ENCODE results near the gene PLXNA4.

PLXNA4 gene

DNA sequence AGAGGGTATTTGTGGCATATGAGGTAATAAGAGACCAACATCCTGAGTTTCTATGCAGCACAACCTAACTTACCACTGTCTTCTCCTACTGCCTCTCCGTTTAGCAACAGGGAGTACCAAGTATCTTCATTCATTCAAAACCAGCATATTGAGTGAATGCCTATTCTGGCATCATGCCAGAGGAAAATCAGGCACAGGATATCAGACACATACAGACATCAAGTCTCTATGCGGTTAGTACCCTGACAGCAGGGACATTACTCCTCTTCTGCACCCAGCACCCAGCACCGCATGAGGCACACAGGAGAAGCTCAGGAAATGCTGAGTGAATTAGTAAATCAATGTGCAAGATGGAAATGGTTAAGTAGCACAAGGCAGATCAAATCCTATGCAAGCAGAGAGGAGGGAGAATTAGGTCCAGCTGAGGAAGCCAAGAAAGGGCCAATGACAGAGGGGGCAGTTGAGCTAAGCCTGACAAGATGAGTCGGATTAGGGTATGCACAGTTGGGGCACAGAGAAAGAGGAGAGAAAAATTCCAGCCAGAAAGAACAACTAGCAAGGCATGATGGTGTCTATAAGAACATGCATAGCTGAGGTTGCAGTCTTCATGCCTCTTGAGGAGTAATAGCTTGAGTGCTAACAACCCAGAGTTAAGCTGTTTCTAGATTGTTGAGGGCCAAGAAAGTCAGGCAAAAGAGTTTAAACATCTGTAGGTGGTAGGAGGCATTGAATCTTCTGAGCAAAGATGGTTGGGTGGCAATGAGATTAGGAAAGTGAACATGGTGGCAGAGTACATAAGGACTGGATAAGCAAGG, 146.0 kb downstream of the PLXNA4 start:
- no peak for TF ChIP-seq TAF1 (IDR thresholded peaks at IDR 0.05; ENCODE audit: borderline replicate concordance, low read depth, low read length)
- TF ChIP-seq POLR2A (IDR thresholded peaks at IDR 0.05; ENCODE audit: low read depth, low read length) = no peak
- TF ChIP-seq POLR2AphosphoS5 (IDR thresholded peaks at IDR 0.05; ENCODE audit: low read depth, low read length) = no peak
- no peak for FAIRE-seq
- DNase-seq (ENCODE audit: insufficient read length) = no peak

DNA sequence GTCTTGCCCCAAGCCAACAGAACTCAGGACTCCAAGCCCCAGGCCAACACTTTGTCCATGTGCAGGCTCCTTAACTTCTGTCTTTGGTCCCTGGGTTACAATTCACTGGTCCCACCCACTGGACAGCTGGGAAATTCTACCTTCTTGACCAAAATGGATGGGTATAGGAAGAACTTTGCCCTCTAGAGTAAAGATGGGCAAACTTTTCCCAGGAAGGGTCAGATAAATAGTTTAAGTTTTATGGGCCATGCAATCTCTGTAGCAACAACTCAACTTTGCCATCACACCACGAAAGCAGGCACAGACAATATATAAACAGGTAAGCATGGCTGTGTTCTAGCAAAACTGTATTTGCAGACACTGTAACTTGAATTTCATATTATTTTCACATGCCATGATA, 147.1 kb downstream of the PLXNA4 start:
- TF ChIP-seq POLR2AphosphoS5 (IDR thresholded peaks at IDR 0.05; ENCODE audit: low read depth, low read length) (no peak), TAF1 (IDR thresholded peaks at IDR 0.05; ENCODE audit: borderline replicate concordance, low read depth, low read length) (no peak), POLR2A (IDR thresholded peaks at IDR 0.05; ENCODE audit: low read depth, low read length) (no peak)
- FAIRE-seq = no peak
- no peak for DNase-seq (ENCODE audit: insufficient read length)

GRCh38 chr7:132428247-132428919, 147.9 kb downstream of the PLXNA4 start:
- DNase-seq (ENCODE audit: insufficient read length) = no peak
- no peak for TF ChIP-seq POLR2AphosphoS5 (IDR thresholded peaks at IDR 0.05; ENCODE audit: low read depth, low read length)
- no peak for TF ChIP-seq TAF1 (IDR thresholded peaks at IDR 0.05; ENCODE audit: borderline replicate concordance, low read depth, low read length)
- no peak for TF ChIP-seq POLR2A (IDR thresholded peaks at IDR 0.05; ENCODE audit: low read depth, low read length)
- FAIRE-seq = no peak

- TF ChIP-seq POLR2AphosphoS5 (IDR thresholded peaks at IDR 0.05; ENCODE audit: low read depth, low read length) = no peak
- no peak for DNase-seq (ENCODE audit: insufficient read length)
- FAIRE-seq = no peak
Observed at GRCh38 chr7:132425942-132426341, 150.3 kb downstream of the PLXNA4 start.

DNA sequence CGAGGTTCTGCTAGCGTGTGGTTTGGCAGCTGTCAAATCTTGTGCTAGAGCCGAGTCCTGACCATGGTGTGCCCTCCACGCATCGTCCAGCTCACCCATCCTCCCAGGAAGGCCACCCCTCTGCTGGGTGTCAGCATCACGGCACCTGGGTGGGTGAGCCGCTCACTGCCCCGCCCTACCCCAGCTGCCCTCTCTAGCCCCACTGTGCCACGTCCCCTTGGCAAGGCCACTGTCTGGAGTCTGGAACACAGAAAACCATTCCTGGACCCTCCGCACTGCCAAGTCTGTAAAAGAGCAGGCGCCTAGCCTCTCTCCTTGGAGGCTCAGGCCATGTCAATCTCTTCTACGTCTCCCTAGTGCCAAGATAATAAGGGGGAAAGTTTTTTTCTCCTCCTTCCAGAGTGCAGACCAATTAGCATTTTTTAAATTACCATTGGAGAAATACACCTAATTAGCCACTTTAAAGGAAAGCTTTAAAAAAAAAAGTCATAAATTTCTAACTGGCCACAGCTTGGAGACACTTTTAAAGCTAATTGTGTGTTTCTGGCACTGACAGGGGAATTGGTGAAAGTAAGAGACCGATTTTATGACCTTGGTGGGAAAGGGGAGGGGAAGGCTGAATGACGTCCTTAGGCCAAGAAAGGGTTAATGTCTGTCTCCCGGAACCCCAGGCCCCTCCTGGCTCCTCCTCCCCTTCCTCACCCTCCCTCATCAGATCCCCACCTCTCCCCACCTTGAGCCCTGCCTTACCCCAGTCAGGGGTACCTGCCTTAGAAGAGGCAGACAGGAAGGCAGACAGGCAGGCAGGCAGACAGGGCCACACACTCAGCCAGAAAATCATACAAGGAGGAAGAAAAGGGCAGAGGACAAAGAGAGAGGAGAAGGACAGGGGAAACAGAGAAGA, 151.2 kb downstream of the PLXNA4 start:
- DNase-seq (ENCODE audit: insufficient read length) (no peak), FAIRE-seq (no peak)
- TF ChIP-seq POLR2AphosphoS5 (IDR thresholded peaks at IDR 0.05; ENCODE audit: low read depth, low read length) (no peak), POLR2A (IDR thresholded peaks at IDR 0.05; ENCODE audit: low read depth, low read length) (no peak), TAF1 (IDR thresholded peaks at IDR 0.05; ENCODE audit: borderline replicate concordance, low read depth, low read length) (no peak)

DNA sequence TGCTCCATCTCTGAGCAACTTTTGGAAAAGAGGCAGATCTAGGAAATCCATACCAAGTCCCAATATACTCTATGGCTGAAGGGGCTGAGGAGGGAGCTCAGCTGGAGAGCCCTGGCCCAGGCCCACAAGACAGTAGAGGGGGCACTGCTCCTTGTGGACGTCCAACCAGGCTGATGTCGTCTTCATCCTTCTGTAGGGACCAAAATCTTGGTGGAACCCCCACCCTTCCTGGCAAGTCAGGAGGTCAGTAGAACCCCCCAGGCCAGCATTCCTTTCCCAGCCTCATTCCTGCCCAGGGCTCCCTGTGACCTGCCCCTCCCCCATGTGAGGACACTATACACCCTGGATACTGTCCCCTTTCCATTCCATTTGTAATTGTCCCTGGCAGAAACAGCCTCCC, 152.0 kb downstream of the PLXNA4 start:
- DNase-seq (ENCODE audit: insufficient read length) (no peak), FAIRE-seq (no peak)
- no peak for TF ChIP-seq TAF1 (IDR thresholded peaks at IDR 0.05; ENCODE audit: borderline replicate concordance, low read depth, low read length)
- no peak for TF ChIP-seq POLR2A (IDR thresholded peaks at IDR 0.05; ENCODE audit: low read depth, low read length)
- no peak for TF ChIP-seq POLR2AphosphoS5 (IDR thresholded peaks at IDR 0.05; ENCODE audit: low read depth, low read length)

GRCh38 chr7:132423594-132424200, 152.6 kb downstream of the PLXNA4 start:
- FAIRE-seq (no peak), DNase-seq (ENCODE audit: insufficient read length) (no peak)
- TF ChIP-seq POLR2AphosphoS5 (IDR thresholded peaks at IDR 0.05; ENCODE audit: low read depth, low read length) (no peak), POLR2A (IDR thresholded peaks at IDR 0.05; ENCODE audit: low read depth, low read length) (no peak), TAF1 (IDR thresholded peaks at IDR 0.05; ENCODE audit: borderline replicate concordance, low read depth, low read length) (no peak)

GRCh38 chr7:132422502-132423111, 153.7 kb downstream of the PLXNA4 start:
- FAIRE-seq (no peak), DNase-seq (ENCODE audit: insufficient read length) (no peak)
- no peak for TF ChIP-seq POLR2AphosphoS5 (IDR thresholded peaks at IDR 0.05; ENCODE audit: low read depth, low read length)
- TF ChIP-seq POLR2A (IDR thresholded peaks at IDR 0.05; ENCODE audit: low read depth, low read length) = no peak
- no peak for TF ChIP-seq TAF1 (IDR thresholded peaks at IDR 0.05; ENCODE audit: borderline replicate concordance, low read depth, low read length)

DNA sequence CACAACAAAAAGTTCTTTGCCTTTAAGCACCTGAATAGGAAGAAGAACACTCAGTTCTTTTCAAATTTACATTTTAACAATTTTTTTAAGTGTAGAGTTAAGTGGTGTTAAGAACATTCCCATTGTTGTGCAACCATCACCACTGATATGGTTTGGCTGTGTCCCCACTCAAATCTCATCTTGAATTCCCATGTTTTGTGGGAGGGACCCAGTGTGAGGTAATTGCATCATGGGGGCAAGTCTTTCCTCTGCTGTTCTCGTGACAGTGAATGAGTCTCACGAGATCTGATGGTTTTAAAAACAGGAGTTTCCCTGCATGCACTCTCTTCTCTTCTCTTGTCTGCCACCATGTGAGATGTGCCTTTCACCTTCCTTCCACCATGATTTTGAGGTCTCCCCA, 155.7 kb downstream of the PLXNA4 start:
- no peak for TF ChIP-seq POLR2A (IDR thresholded peaks at IDR 0.05; ENCODE audit: low read depth, low read length)
- TF ChIP-seq TAF1 (IDR thresholded peaks at IDR 0.05; ENCODE audit: borderline replicate concordance, low read depth, low read length) = no peak
- TF ChIP-seq POLR2AphosphoS5 (IDR thresholded peaks at IDR 0.05; ENCODE audit: low read depth, low read length) = no peak
- DNase-seq (ENCODE audit: insufficient read length) = no peak
- FAIRE-seq = no peak

- DNase-seq (ENCODE audit: insufficient read length) = no peak
- FAIRE-seq = no peak
- TF ChIP-seq POLR2AphosphoS5 (IDR thresholded peaks at IDR 0.05; ENCODE audit: low read depth, low read length) (no peak), POLR2A (IDR thresholded peaks at IDR 0.05; ENCODE audit: low read depth, low read length) (no peak), TAF1 (IDR thresholded peaks at IDR 0.05; ENCODE audit: borderline replicate concordance, low read depth, low read length) (no peak)
Observed at GRCh38 chr7:132419542-132419941, 156.7 kb downstream of the PLXNA4 start.

DNA sequence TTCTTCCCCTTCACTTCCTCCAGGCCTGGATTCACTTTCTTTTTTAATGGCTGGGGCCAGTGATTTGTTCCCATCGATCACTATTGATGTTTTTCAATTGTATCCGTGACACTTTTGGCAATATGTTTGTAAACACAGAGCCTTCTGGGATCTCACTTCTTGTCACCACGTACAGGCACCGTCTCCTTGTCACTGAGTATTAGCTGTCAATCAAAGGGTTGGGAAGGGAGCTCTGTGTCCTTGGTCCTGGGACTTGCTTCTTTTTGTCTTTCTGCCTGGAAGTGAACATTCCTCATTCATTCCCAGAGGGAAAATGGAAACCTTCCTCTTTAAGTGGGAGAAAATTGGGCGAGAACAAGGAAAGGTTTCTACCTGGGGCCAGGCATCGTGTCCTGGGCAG, 157.4 kb downstream of the PLXNA4 start:
- FAIRE-seq = no peak
- no peak for DNase-seq (ENCODE audit: insufficient read length)
- TF ChIP-seq TAF1 (IDR thresholded peaks at IDR 0.05; ENCODE audit: borderline replicate concordance, low read depth, low read length) (no peak), POLR2A (IDR thresholded peaks at IDR 0.05; ENCODE audit: low read depth, low read length) (no peak), POLR2AphosphoS5 (IDR thresholded peaks at IDR 0.05; ENCODE audit: low read depth, low read length) (no peak)

Data from GM12892 (cell line).